Natural killer cell treated with Interleukin-12 subunit alpha and Interleukin-12 subunit beta and Interleukin-15 and Interleukin-18, amount 100 ng/mL, for 72 hours (primary cell): ENCODE measurements around the gene C9orf78. TPM values are rescaled to one million over a fixed set of nuclear protein-coding genes. Genes with fewer than 3 reads are reported as not detected.
A peak's percentile ranks its signal among the peaks of the same experiment; 100 is the strongest.
"Not testable (repeated sequence)": the region's sequence is repeated elsewhere in the genome, so short reads cannot be mapped to it uniquely, and the experiment has no call there.

Experiments
- ATAC-seq, 2 donors: fragments of 150-1000 bp; cut with Tn5 transposase in 1 of 2; sonication (Bioruptor Pico), chemical (Tn5 transposase) in 1 of 2; 2 replicates each; pipeline ENCODE4 v1.10.0; 2021
- DNase-seq: peaks from one replicate; pipeline ENCODE4 v3.0.0; 2022; ENCODE audit warnings: low spot score
- H3K27ac Mint-ChIP-seq, 2 donors: 1 replicate in 1 of 2; 2 replicates in 1 of 2; pipeline ENCODE4 v1.8.0; 2022; ENCODE audit warnings: mixed read lengths in 2 of 2, mild to moderate bottlenecking in 1 of 2, moderate library complexity in 1 of 2
- H3K27me3 Mint-ChIP-seq, 2 donors: 1 replicate in 1 of 2; 2 replicates in 1 of 2; pipeline ENCODE4 v1.8.0; 2022; ENCODE audit warnings: mixed read lengths in 2 of 2
- H3K36me3 Mint-ChIP-seq: one replicate; pipeline ENCODE4 v1.8.0; 2022; ENCODE audit warnings: mixed read lengths
- H3K4me1 Mint-ChIP-seq, 2 donors: 1 replicate in 1 of 2; 2 replicates in 1 of 2; pipeline ENCODE4 v1.8.0; 2022; ENCODE audit warnings: low read depth in 2 of 2, mixed read lengths in 2 of 2, mild to moderate bottlenecking in 1 of 2
- H3K4me3 Mint-ChIP-seq: one replicate; pipeline ENCODE4 v1.8.0; 2022; ENCODE audit warnings: mixed read lengths
- H3K9me3 Mint-ChIP-seq: 2 replicates; pipeline ENCODE4 v1.8.0; 2022; ENCODE audit warnings: mixed read lengths
- total RNA-seq, 2 donors: library from RNA; stranded (reverse); gene quantifications; one replicate each; pipeline ENCODE4 v1.2.3, GENCODE V29; 2022

Gene C9orf78
- total RNA-seq, 2 donors from 2014 or later = 39.8 to 65.3 TPM

- Mint-ChIP-seq H3K27me3 (peaks cover 0 to 4% of the 10 kb centered on the region in 2 donors), H3K36me3 (no peaks in the 10 kb centered on the region), H3K4me1 (peaks cover 2 to 6% of the 10 kb centered on the region in 2 donors), H3K9me3 (no peaks in the 10 kb centered on the region), H3K4me3 (no peak overlapping the region), H3K27ac (no peak overlapping the region)
- ATAC-seq (no peak), DNase-seq (no peak)
Measured at GRCh38 chr9:129798973-129799372, 36.1 kb downstream of the C9orf78 start.

GRCh38 chr9:129796029-129796428, 39.0 kb downstream of the C9orf78 start:
- not testable (repeated sequence) for DNase-seq, H3K4me1 Mint-ChIP-seq, H3K27ac Mint-ChIP-seq, H3K27me3 Mint-ChIP-seq, ATAC-seq, H3K9me3 Mint-ChIP-seq, H3K36me3 Mint-ChIP-seq, H3K4me3 Mint-ChIP-seq

- H3K27me3 Mint-ChIP-seq = peaks cover 0 to 4% of the 10 kb centered on the region in 2 donors
- H3K4me3 Mint-ChIP-seq = no peak overlapping the region
- no peaks in the 10 kb centered on the region for H3K9me3 Mint-ChIP-seq
- DNase-seq (no peak), ATAC-seq (no peak)
- no peaks in the 10 kb centered on the region for H3K36me3 Mint-ChIP-seq
- H3K27ac Mint-ChIP-seq = no peak overlapping the region
- H3K4me1 Mint-ChIP-seq = peaks cover 0 to 9% of the 10 kb centered on the region in 2 donors
Measured at GRCh38 chr9:129794549-129794948, 40.5 kb downstream of the C9orf78 start.

- DNase-seq (no peak), ATAC-seq (no peak)
- no peaks in the 10 kb centered on the region for H3K9me3 Mint-ChIP-seq
- no peaks in the 10 kb centered on the region for H3K36me3 Mint-ChIP-seq
- H3K4me1 Mint-ChIP-seq = peaks cover 6 to 13% of the 10 kb centered on the region in 2 donors
- H3K27me3 Mint-ChIP-seq = peaks cover 7 to 14% of the 10 kb centered on the region in 2 donors
- H3K4me3 Mint-ChIP-seq = no peak overlapping the region
- H3K27ac Mint-ChIP-seq = no peak overlapping the region
Measured at GRCh38 chr9:129786481-129786880, 48.6 kb downstream of the C9orf78 start.

GRCh38 chr9:129785866-129786265, 49.2 kb downstream of the C9orf78 start:
- H3K4me1 Mint-ChIP-seq = peaks cover 6 to 13% of the 10 kb centered on the region in 2 donors
- DNase-seq (no peak), ATAC-seq (no peak)
- H3K27me3 Mint-ChIP-seq = peaks cover 7 to 14% of the 10 kb centered on the region in 2 donors
- H3K4me3 Mint-ChIP-seq = no peak overlapping the region
- no peaks in the 10 kb centered on the region for H3K9me3 Mint-ChIP-seq
- no peak overlapping the region for H3K27ac Mint-ChIP-seq
- no peaks in the 10 kb centered on the region for H3K36me3 Mint-ChIP-seq

- not testable (repeated sequence) for H3K4me1 Mint-ChIP-seq, ATAC-seq, H3K27ac Mint-ChIP-seq, H3K9me3 Mint-ChIP-seq, H3K4me3 Mint-ChIP-seq, H3K36me3 Mint-ChIP-seq
- peak; percentile 45 for DNase-seq
- H3K27me3 Mint-ChIP-seq = peaks cover 7 to 14% of the 10 kb centered on the region in 2 donors
Measured at GRCh38 chr9:129784970-129785369, 50.1 kb downstream of the C9orf78 start.

GRCh38 chr9:129783516-129784361, 51.3 kb downstream of the C9orf78 start:
- no peak overlapping the region for H3K4me3 Mint-ChIP-seq
- ATAC-seq = peak; percentile 91

GRCh38 chr9:129781981-129782380, 53.1 kb downstream of the C9orf78 start:
- ATAC-seq = no peak
- peak; percentile 10 for DNase-seq

More at GRCh38 chr9:129783516-129784361, 51.3 kb downstream of the C9orf78 start:
- Mint-ChIP-seq H3K27ac (peak overlapping the region in 1 of 2 donors; percentile 8), H3K9me3 (no peaks in the 10 kb centered on the region), H3K4me1 (peaks cover 10 to 12% of the 10 kb centered on the region in 2 donors), H3K36me3 (no peaks in the 10 kb centered on the region), H3K27me3 (peaks cover 16 to 21% of the 10 kb centered on the region in 2 donors)
- peak; percentile 70 for DNase-seq

GRCh38 chr9:129781131-129781530, 53.9 kb downstream of the C9orf78 start:
- Mint-ChIP-seq H3K27me3 (peaks cover 8 to 10% of the 10 kb centered on the region in 2 donors), H3K27ac (no peak overlapping the region), H3K4me3 (no peak overlapping the region), H3K36me3 (no peaks in the 10 kb centered on the region), H3K4me1 (peaks cover 24 to 25% of the 10 kb centered on the region in 2 donors), H3K9me3 (no peaks in the 10 kb centered on the region)
- DNase-seq (no peak), ATAC-seq (no peak)

More at GRCh38 chr9:129781981-129782380, 53.1 kb downstream of the C9orf78 start:
- Mint-ChIP-seq H3K27ac (no peak overlapping the region), H3K9me3 (no peaks in the 10 kb centered on the region), H3K36me3 (no peaks in the 10 kb centered on the region), H3K27me3 (peaks cover 12 to 15% of the 10 kb centered on the region in 2 donors), H3K4me3 (no peak overlapping the region), H3K4me1 (peaks cover 21 to 22% of the 10 kb centered on the region in 2 donors)

- Mint-ChIP-seq H3K4me3 (no peak overlapping the region), H3K27me3 (peaks cover 8 to 10% of the 10 kb centered on the region in 2 donors), H3K9me3 (no peaks in the 10 kb centered on the region), H3K36me3 (no peaks in the 10 kb centered on the region), H3K4me1 (peaks cover 24 to 27% of the 10 kb centered on the region in 2 donors), H3K27ac (peak overlapping the region; percentile 2 to 14)
- ATAC-seq (no peak), DNase-seq (no peak)
Measured at GRCh38 chr9:129779560-129780190, 55.4 kb downstream of the C9orf78 start.

- H3K27ac Mint-ChIP-seq = no peak overlapping the region
- DNase-seq = no peak
- no peaks in the 10 kb centered on the region for H3K9me3 Mint-ChIP-seq
- peaks cover 26 to 33% of the 10 kb centered on the region in 2 donors for H3K4me1 Mint-ChIP-seq
- ATAC-seq = no peak
- H3K36me3 Mint-ChIP-seq = no peaks in the 10 kb centered on the region
- H3K4me3 Mint-ChIP-seq = no peak overlapping the region
- peaks cover 6 to 8% of the 10 kb centered on the region in 2 donors for H3K27me3 Mint-ChIP-seq
Measured at GRCh38 chr9:129778469-129778868, 56.6 kb downstream of the C9orf78 start.

GRCh38 chr9:129777769-129778130, 57.3 kb downstream of the C9orf78 start:
- peak overlapping the region; percentile 83 to 84 for H3K27ac Mint-ChIP-seq
- peaks cover 6 to 8% of the 10 kb centered on the region in 2 donors for H3K27me3 Mint-ChIP-seq
- ATAC-seq (no peak), DNase-seq (no peak)
- H3K36me3 Mint-ChIP-seq = no peaks in the 10 kb centered on the region
- no peaks in the 10 kb centered on the region for H3K9me3 Mint-ChIP-seq
- peak overlapping the region; percentile 77 for H3K4me3 Mint-ChIP-seq
- peaks cover 25 to 35% of the 10 kb centered on the region in 2 donors for H3K4me1 Mint-ChIP-seq
